K562 (cell line): ENCODE results near the gene H2BK1. TPM values are rescaled to one million over a fixed set of nuclear protein-coding genes. Genes with fewer than 3 reads are reported as not detected.

ENCODE experiments used
- REST ChIP-seq, 2 experiments: fragments of 450-650 bp; formaldehyde crosslinking in 1 of 2; IDR thresholded peaks; 2 replicates each; pipeline versions ENCODE4 v1.4.0 to v1.6.1; 2014 to 2020; ENCODE audit warnings: mild to moderate bottlenecking in 2 of 2, borderline replicate concordance in 1 of 2, low read depth in 1 of 2
- THRA ChIP-seq: fragments of 450-650 bp; IDR thresholded peaks from 2 replicates; pipeline ENCODE4 v1.6.1; 2017; ENCODE audit warnings: mild to moderate bottlenecking, moderate library complexity
- polyA plus RNA-seq, 8 experiments: library from polyadenylated mRNA; depleted of rRNA in 4 of 8; stranded (reverse) in 5 of 8; unstranded in 3 of 8; fragments of >200 nt; fragmentation: Nextera tagmentation in 2 of 8; fragmentation: Illumina TruSeq in 1 of 8; extraction: Ambion mirVana in 2 of 8; extraction: Trizol in 1 of 8; gene quantifications; 2 replicates each; pipeline versions ENCODE4 v1.2.1 to v1.2.3, GENCODE V29; 2011 to 2014; ENCODE audit warnings: inconsistent platforms in 1 of 8, missing spikeins in 1 of 8
- total RNA-seq, 7 experiments: library from RNA; depleted of rRNA in 6 of 7; stranded (reverse); fragments of >200 nt in 6 of 7; fragmentation: Illumina TruSeq in 2 of 7; extraction: Trizol in 2 of 7; gene quantifications; 2 replicates each; pipeline versions ENCODE4 v1.2.1 to v1.2.3, GENCODE V29; 2011 to 2021; ENCODE audit warnings: low replicate concordance in 1 of 7
- TF ChIP-seq, protein P1 (sequence below): sonication (generic); formaldehyde crosslinking; IDR thresholded peaks from 2 replicates; pipeline ENCODE4 v1.9.0; 2022; ENCODE audit warnings: mild to moderate bottlenecking, missing genetic modification reagents
- TF ChIP-seq, protein P2 (sequence below): sonication (generic); formaldehyde crosslinking; IDR thresholded peaks from 2 replicates; pipeline ENCODE4 v1.5.0; 2020; ENCODE audit warnings: missing genetic modification reagents

The H2BK1 gene
- total and polyA plus RNA-seq, 9 of the 15 experiments (the other 6 are each of a cell fraction or from before 2014, with no cell fraction given) = not detected

DNA sequence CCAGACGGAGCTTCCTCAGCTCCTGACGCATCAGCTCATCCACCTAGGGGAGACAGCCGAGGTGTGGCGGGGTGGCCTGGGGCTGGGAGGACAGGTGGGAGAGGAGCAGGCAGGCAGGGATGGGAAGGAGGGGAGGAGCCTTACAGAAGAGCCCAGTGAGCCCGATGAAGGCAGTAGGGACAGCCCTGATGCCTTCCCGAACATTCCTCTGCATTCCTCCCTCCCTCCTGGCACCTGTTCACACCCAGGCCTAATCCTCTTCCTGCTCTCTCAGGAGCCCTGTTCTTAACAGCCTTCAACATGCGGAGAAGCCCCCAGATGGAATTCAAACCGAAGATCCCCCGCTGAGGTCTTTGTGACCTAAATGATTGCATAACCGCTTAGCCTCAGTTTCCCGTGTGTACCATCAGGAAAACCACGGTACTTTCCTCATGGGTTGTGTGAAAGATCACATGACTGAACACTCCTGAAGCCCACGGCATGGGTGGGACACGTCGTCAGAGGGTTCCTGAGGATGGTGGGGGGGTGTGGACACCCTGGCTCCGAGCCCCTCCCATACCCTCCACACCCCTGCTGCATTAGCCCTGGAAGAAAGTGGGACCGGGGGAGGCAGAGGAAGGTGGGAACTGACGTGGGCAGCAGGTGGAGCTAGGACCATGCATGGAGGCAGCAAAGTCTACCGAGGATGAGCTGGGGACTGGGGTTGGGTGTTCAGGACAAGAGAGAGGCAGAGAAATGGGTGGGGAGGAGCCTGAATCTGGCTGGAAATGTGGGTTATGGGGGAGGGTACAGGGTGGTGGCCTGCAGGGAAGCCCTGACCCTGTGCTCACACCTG, 14.5 kb downstream of the H2BK1 start (continued):
- TF ChIP-seq THRA = no peak
- peak; percentile 23; the same call in 1 of the 2 replicates for TF ChIP-seq REST (IDR thresholded peaks at IDR 0.05; ENCODE audit: borderline replicate concordance)
- TF ChIP-seq REST (CRISPR knock-in tag; IDR thresholded peaks at IDR 0.05; ENCODE audit: low read depth) = no peak
- TF ChIP-seq, protein P1, sequence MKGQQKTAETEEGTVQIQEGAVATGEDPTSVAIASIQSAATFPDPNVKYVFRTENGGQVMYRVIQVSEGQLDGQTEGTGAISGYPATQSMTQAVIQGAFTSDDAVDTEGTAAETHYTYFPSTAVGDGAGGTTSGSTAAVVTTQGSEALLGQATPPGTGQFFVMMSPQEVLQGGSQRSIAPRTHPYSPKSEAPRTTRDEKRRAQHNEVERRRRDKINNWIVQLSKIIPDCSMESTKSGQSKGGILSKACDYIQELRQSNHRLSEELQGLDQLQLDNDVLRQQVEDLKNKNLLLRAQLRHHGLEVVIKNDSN (CRISPR knock-in tag) = 0 out of 2 replicates have a peak, but pooled peaks have one; percentile 21
- TF ChIP-seq, protein P2, sequence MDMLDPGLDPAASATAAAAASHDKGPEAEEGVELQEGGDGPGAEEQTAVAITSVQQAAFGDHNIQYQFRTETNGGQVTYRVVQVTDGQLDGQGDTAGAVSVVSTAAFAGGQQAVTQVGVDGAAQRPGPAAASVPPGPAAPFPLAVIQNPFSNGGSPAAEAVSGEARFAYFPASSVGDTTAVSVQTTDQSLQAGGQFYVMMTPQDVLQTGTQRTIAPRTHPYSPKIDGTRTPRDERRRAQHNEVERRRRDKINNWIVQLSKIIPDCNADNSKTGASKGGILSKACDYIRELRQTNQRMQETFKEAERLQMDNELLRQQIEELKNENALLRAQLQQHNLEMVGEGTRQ (CRISPR knock-in tag) = peak; percentile 9; the same call in 1 of the 2 replicates
